Myometrial cell (primary cell): Measurements from ENCODE around the gene CIDEA. TPM values are rescaled to one million over a fixed set of nuclear protein-coding genes. Genes with fewer than 3 reads are reported as not detected.

Experiments
- total RNA-seq: library from RNA; depleted of rRNA; stranded (reverse); fragments of >200 nt; gene quantifications from 2 replicates; pipeline ENCODE4 v1.2.3, GENCODE V29; 2015

Gene CIDEA, protein sequence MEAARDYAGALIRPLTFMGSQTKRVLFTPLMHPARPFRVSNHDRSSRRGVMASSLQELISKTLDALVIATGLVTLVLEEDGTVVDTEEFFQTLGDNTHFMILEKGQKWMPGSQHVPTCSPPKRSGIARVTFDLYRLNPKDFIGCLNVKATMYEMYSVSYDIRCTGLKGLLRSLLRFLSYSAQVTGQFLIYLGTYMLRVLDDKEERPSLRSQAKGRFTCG
- not detected in 2 replicates for total RNA-seq

DNA sequence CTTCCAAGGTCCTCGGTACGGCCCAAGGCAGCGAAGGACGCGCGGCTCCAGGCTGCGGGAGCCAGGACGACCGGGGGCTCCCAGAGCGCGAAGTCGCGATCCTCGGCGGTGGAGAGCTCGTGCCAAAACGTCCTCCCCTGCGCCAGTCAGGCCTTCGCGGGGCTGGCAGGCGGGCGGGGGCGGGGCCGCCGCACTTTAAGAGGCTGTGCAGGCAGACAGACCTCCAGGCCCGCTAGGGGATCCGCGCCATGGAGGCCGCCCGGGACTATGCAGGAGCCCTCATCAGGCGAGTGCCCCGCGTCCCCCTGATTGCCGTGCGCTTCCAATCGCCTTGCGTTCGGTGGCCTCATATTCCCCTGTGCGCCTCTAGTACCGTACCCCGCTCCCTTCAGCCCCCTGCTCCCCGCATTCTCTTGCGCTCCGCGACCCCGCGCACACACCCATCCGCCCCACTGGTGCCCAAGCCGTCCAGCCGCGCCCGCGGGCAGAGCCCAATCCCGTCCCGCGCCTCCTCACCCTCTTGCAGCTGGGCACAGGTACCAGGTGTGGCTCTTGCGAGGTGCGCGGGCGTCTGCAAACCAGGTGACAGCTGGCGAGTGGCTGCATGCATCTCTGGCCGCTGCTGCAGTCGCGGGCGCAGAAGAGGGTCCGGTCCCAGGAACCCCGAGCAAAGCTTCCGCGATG is at the start of gene CIDEA:
CIDEA (plus strand) TSS at position 226 of the 684 bp plus-strand sequence; CDS start at position 249, 23 bp downstream.

DNA sequence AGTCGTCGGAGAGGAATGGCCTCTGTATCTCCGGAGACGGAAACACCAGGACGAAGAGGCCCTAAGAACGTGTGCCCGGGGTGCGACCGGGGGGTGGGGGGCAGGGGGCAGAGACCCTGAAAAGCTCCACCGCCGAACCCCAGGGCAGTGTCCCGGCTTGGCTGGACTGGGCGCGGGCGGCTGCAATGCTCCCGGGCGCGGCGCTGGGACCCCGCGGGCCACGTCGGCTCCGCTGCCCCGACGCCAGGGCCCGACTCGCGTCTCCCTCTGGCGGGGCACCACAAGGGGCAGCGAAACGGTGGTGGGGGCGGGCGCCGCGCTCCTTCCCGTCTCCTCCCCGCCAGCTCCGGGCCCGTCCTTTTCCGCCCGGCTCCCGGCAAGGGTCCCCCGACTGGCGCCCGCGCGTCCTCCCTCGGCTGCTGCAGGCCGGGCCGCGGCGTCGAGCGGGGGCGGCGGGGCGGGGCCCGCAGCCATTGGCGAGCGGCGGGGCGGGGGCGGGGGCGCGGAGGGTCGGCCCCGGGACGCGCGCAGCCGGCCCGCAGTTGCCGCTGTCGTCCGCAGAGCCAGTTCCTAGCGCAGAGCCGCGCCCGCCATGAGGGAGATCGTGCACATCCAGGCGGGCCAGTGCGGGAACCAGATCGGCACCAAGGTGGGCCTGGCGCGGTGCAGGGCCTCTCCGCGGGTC is 53.7 kb downstream of the CIDEA start, which contains the start of gene TUBB6:
TUBB6 (plus strand) TSS at position 541 of the 685 bp plus-strand sequence; CDS start at position 593, 52 bp downstream.

Other genes with a start within 250 kb of the CIDEA start
- not detected in 2 replicates for gene ANKRD62, start 160.5 kb upstream of the CIDEA start, total RNA-seq
- gene TUBB6, start 53.9 kb downstream of the CIDEA start, total RNA-seq, result 878 and 1,411 TPM in 2 replicates
- 39.8 and 45.7 TPM in 2 replicates for gene AFG3L2, start 122.9 kb downstream of the CIDEA start, total RNA-seq
- 1.2 and 3.0 TPM in 2 replicates for gene PRELID3A, start 153.6 kb downstream of the CIDEA start, total RNA-seq